ENCODE data around the gene PDIA6.

Gene PDIA6

GRCh38 chr2:10760794-10761504 is 51.6 kb downstream of the PDIA6 start:
- no peak for DNase-seq

- DNase-seq = no peak
Observed at GRCh38 chr2:10759151-10759714, 53.4 kb downstream of the PDIA6 start.

GRCh38 chr2:10757814-10758286 is 54.7 kb downstream of the PDIA6 start:
- no peak for DNase-seq

GRCh38 chr2:10755621-10756020 is 57.0 kb downstream of the PDIA6 start:
- DNase-seq = no peak

GRCh38 chr2:10753876-10754275 is 58.7 kb downstream of the PDIA6 start:
- no peak for DNase-seq

- DNase-seq = no peak
Observed at GRCh38 chr2:10753156-10753555, 59.4 kb downstream of the PDIA6 start.

- no peak for DNase-seq
Observed at GRCh38 chr2:10752236-10752635, 60.3 kb downstream of the PDIA6 start.

- DNase-seq = no peak
Observed at GRCh38 chr2:10750610-10751009, 62.0 kb downstream of the PDIA6 start.

GRCh38 chr2:10742666-10743065 is 69.9 kb downstream of the PDIA6 start:
- no peak for DNase-seq

GRCh38 chr2:10741139-10741538 is 71.4 kb downstream of the PDIA6 start:
- DNase-seq = no peak

- no peak for DNase-seq
Observed at GRCh38 chr2:10740226-10740625, 72.4 kb downstream of the PDIA6 start.

GRCh38 chr2:10738192-10738591 is 74.4 kb downstream of the PDIA6 start:
- DNase-seq = no peak

- DNase-seq = no peak
Observed at GRCh38 chr2:10733980-10734379, 78.6 kb downstream of the PDIA6 start.

GRCh38 chr2:10733566-10733925 is 79.0 kb downstream of the PDIA6 start:
- DNase-seq = no peak
